Eye (tissue), 1 donor: Measurements from ENCODE around the gene CDK6.

Experiments used
- DNase-seq: peaks from one replicate; pipeline ENCODE4 v3.0.0-alpha.2; 2015

Gene CDK6

GRCh38 chr7:92569137-92569536, 267.2 kb downstream of the CDK6 start:
- no peak for DNase-seq

- DNase-seq, result no peak
Observed at GRCh38 chr7:92567460-92567859, 268.9 kb downstream of the CDK6 start.

- no peak for DNase-seq
Observed at GRCh38 chr7:92563345-92563744, 273.0 kb downstream of the CDK6 start.

- DNase-seq, result no peak
Observed at GRCh38 chr7:92560602-92561001, 275.8 kb downstream of the CDK6 start.

- DNase-seq, result no peak
Observed at GRCh38 chr7:92557808-92558362, 278.5 kb downstream of the CDK6 start.

- no peak for DNase-seq
Observed at GRCh38 chr7:92557249-92557648, 279.1 kb downstream of the CDK6 start.
